Glutamatergic neuron (in vitro differentiated cells): ENCODE data around the gene ATXN2. TPM values are rescaled to one million over a fixed set of nuclear protein-coding genes. Genes with fewer than 3 reads are reported as not detected.
"Not testable (repeated sequence)": the region's sequence is repeated elsewhere in the genome, so short reads cannot be mapped to it uniquely, and the experiment has no call there.

Source experiments
- DNase-seq: peaks from one replicate; pipeline ENCODE4 v3.0.0; 2022
- H3K27ac Mint-ChIP-seq: one replicate; pipeline ENCODE4 v1.8.0; 2020; ENCODE audit warnings: mild to moderate bottlenecking, mixed read lengths, inconsistent platforms; ENCODE audit not compliant: unreplicated experiment
- H3K27me3 Mint-ChIP-seq: one replicate; pipeline ENCODE4 v1.8.0; 2020; ENCODE audit warnings: mild to moderate bottlenecking, moderate library complexity, mixed read lengths, inconsistent platforms; ENCODE audit not compliant: unreplicated experiment
- H3K36me3 Mint-ChIP-seq: one replicate; pipeline ENCODE4 v1.8.0; 2020; ENCODE audit warnings: mild to moderate bottlenecking, mixed read lengths, inconsistent platforms; ENCODE audit not compliant: unreplicated experiment
- H3K4me1 Mint-ChIP-seq: one replicate; pipeline ENCODE4 v1.8.0; 2020; ENCODE audit warnings: mild to moderate bottlenecking, low read depth, mixed read lengths, inconsistent platforms; ENCODE audit not compliant: unreplicated experiment
- H3K4me3 Mint-ChIP-seq: one replicate; pipeline ENCODE4 v1.8.0; 2020; ENCODE audit warnings: mild to moderate bottlenecking, mixed read lengths, inconsistent platforms; ENCODE audit not compliant: unreplicated experiment
- H3K9me3 Mint-ChIP-seq: one replicate; pipeline ENCODE4 v1.8.0; 2020; ENCODE audit warnings: mild to moderate bottlenecking, moderate library complexity, mixed read lengths, inconsistent platforms; ENCODE audit not compliant: unreplicated experiment
- total RNA-seq: library from RNA; stranded (reverse); fragmentation: NEBNext Ultra II Directional; extraction: Animal tissue kit (Norgen Biotek cat#: 25700); gene quantifications from one replicate; pipeline ENCODE4 v1.2.1, GENCODE V29; 2021; ENCODE audit not compliant: unreplicated experiment
- TF ChIP-seq, protein P1 (sequence below): fragments of 200-600 bp; sonication (generic); IDR thresholded peaks from one replicate; pipeline ENCODE4 v1.5.0; 2021; ENCODE audit not compliant: partially characterized antibody, unreplicated experiment

Gene ATXN2
- total RNA-seq, 1 donor from 2014 or later = 80.8 TPM

GRCh38 chr12:111606767-111607230 is 7.7 kb upstream of the ATXN2 start:
- peaks cover 2% of the 10 kb centered on the region for H3K27me3 Mint-ChIP-seq

GRCh38 chr12:111605911-111606766 is 7.0 kb upstream of the ATXN2 start:
- no peaks in the 10 kb centered on the region for H3K9me3 Mint-ChIP-seq
- H3K27ac Mint-ChIP-seq = no peak overlapping the region
- TF ChIP-seq, protein P1, sequence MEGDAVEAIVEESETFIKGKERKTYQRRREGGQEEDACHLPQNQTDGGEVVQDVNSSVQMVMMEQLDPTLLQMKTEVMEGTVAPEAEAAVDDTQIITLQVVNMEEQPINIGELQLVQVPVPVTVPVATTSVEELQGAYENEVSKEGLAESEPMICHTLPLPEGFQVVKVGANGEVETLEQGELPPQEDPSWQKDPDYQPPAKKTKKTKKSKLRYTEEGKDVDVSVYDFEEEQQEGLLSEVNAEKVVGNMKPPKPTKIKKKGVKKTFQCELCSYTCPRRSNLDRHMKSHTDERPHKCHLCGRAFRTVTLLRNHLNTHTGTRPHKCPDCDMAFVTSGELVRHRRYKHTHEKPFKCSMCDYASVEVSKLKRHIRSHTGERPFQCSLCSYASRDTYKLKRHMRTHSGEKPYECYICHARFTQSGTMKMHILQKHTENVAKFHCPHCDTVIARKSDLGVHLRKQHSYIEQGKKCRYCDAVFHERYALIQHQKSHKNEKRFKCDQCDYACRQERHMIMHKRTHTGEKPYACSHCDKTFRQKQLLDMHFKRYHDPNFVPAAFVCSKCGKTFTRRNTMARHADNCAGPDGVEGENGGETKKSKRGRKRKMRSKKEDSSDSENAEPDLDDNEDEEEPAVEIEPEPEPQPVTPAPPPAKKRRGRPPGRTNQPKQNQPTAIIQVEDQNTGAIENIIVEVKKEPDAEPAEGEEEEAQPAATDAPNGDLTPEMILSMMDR = no peak
- peaks cover 2% of the 10 kb centered on the region for H3K27me3 Mint-ChIP-seq
- no peaks in the 10 kb centered on the region for H3K36me3 Mint-ChIP-seq
- no peak for DNase-seq
- H3K4me1 Mint-ChIP-seq = peaks cover 4% of the 10 kb centered on the region
- H3K4me3 Mint-ChIP-seq = no peak overlapping the region

More at GRCh38 chr12:111606767-111607230, 7.7 kb upstream of the ATXN2 start:
- TF ChIP-seq, protein P1 = no peak
- DNase-seq = no peak
- H3K4me3 Mint-ChIP-seq = no peak overlapping the region
- H3K27ac Mint-ChIP-seq = peak overlapping the region; percentile 62
- peaks cover 4% of the 10 kb centered on the region for H3K4me1 Mint-ChIP-seq
- H3K36me3 Mint-ChIP-seq = no peaks in the 10 kb centered on the region
- H3K9me3 Mint-ChIP-seq = no peaks in the 10 kb centered on the region

- H3K4me3 Mint-ChIP-seq, H3K36me3 Mint-ChIP-seq, H3K27ac Mint-ChIP-seq, H3K27me3 Mint-ChIP-seq, H3K4me1 Mint-ChIP-seq, DNase-seq: not testable (repeated sequence)
- H3K9me3 Mint-ChIP-seq = peaks cover 10% of the 10 kb centered on the region
Observed at GRCh38 chr12:111602857-111603256, 3.7 kb upstream of the ATXN2 start.

GRCh38 chr12:111602348-111602747 is 3.2 kb upstream of the ATXN2 start:
- Mint-ChIP-seq H3K36me3 (no peaks in the 10 kb centered on the region), H3K4me1 (peaks cover 4% of the 10 kb centered on the region), H3K9me3 (peaks cover 10% of the 10 kb centered on the region), H3K27ac (no peak overlapping the region), H3K27me3 (peaks cover 7% of the 10 kb centered on the region), H3K4me3 (no peak overlapping the region)
- TF ChIP-seq, protein P1 = no peak
- DNase-seq = no peak

DNA sequence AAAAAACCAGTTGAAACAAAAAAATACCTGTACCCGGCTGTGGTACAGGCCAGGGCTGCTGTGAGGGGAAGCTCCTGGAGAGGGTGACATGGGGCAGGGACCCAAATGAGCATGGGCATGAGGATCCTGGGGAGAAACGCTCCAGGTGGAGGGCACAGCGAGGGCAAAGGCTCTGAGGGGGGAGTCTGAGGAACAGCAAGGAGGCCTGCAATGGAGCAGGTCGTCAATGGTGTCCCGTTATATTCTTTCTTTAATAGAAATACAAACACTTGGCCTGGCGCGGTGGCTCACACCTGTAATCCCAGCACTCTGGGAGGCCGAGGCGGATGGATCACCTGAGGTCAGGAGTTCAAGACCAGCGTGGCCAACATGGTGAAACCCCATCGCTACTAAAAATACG is 1.9 kb upstream of the ATXN2 start:
- not testable (repeated sequence) for H3K36me3 Mint-ChIP-seq, H3K27ac Mint-ChIP-seq

DNA sequence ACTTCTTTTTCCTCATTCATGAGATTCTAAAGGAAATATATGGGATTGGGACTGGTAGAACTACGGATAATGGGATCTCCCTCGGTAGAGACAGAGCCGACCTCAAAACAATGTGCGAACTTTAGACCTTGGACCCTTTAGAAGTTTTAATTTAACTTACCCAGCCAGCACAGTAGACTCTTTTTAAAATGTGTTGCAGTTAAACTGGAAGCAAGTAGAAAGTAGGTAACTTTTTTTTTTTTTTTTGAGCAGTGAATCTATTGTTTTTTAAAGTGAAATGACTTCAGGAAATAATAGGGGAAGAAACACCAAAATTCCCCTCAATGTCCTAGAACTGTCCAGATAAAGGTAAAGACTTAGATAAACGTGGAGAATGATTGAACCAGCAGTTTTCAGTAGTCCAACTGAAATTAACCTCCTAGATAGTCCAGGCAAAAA is 1.1 kb upstream of the ATXN2 start:
- DNase-seq = no peak
- H3K27ac Mint-ChIP-seq = peak overlapping the region; percentile 56
- peaks cover 6% of the 10 kb centered on the region for H3K4me1 Mint-ChIP-seq
- no peaks in the 10 kb centered on the region for H3K36me3 Mint-ChIP-seq
- peaks cover 8% of the 10 kb centered on the region for H3K27me3 Mint-ChIP-seq
- peak overlapping the region; percentile 81 for H3K4me3 Mint-ChIP-seq
- peaks cover 10% of the 10 kb centered on the region for H3K9me3 Mint-ChIP-seq
- TF ChIP-seq, protein P1 = no peak

More for the DNA sequence above, 1.9 kb upstream of the ATXN2 start:
- not testable (repeated sequence) for DNase-seq, H3K27me3 Mint-ChIP-seq, H3K4me1 Mint-ChIP-seq, H3K4me3 Mint-ChIP-seq
- H3K9me3 Mint-ChIP-seq = peaks cover 10% of the 10 kb centered on the region
